NCI-H1930 (cell line): ENCODE results near the gene ARHGAP26.
A peak's percentile ranks its signal among the peaks of the same experiment; 100 is the strongest.

Source experiments
- DNase-seq, 2 experiments: peaks; one replicate each; lab custom pipeline; 2025; lab: John Stamatoyannopoulos, UW

ARHGAP26 gene

GRCh38 chr5:142748568-142749249 is 21.5 kb upstream of the ARHGAP26 start:
- peak; percentile 1 to 4 for DNase-seq

GRCh38 chr5:142749321-142749720 is 20.9 kb upstream of the ARHGAP26 start:
- DNase-seq = no peak

- no peak for DNase-seq
Observed at GRCh38 chr5:142753116-142753631, 17.0 kb upstream of the ARHGAP26 start.

GRCh38 chr5:142754031-142754430 is 16.1 kb upstream of the ARHGAP26 start:
- no peak for DNase-seq

- no peak for DNase-seq
Observed at GRCh38 chr5:142756576-142756975, 13.6 kb upstream of the ARHGAP26 start.

- DNase-seq = no peak
Observed at GRCh38 chr5:142757564-142757963, 12.6 kb upstream of the ARHGAP26 start.

GRCh38 chr5:142758062-142758795 is 11.9 kb upstream of the ARHGAP26 start:
- no peak for DNase-seq

GRCh38 chr5:142758796-142759145 is 11.4 kb upstream of the ARHGAP26 start:
- DNase-seq = no peak

GRCh38 chr5:142763701-142764100 is 6.5 kb upstream of the ARHGAP26 start:
- DNase-seq = no peak

- no peak for DNase-seq
Observed at GRCh38 chr5:142767178-142767577, 3.0 kb upstream of the ARHGAP26 start.

- DNase-seq = no peak
Observed at GRCh38 chr5:142767911-142768310, 2.3 kb upstream of the ARHGAP26 start.

- DNase-seq = no peak
Observed at GRCh38 chr5:142769251-142769792, 855 bp upstream of the ARHGAP26 start.

- DNase-seq = peak; percentile 39 to 47
Observed at GRCh38 chr5:142770650-142771609, 753 bp downstream of the ARHGAP26 start.

GRCh38 chr5:142771666-142772065 is 1.5 kb downstream of the ARHGAP26 start:
- DNase-seq = no peak

GRCh38 chr5:142772446-142773293 is 2.5 kb downstream of the ARHGAP26 start:
- DNase-seq = no peak

- DNase-seq = no peak
Observed at GRCh38 chr5:142777099-142777498, 6.9 kb downstream of the ARHGAP26 start.

- DNase-seq = no peak
Observed at GRCh38 chr5:142777850-142778249, 7.7 kb downstream of the ARHGAP26 start.

- DNase-seq = no peak
Observed at GRCh38 chr5:142779163-142779840, 9.1 kb downstream of the ARHGAP26 start.

GRCh38 chr5:142780871-142781270 is 10.7 kb downstream of the ARHGAP26 start:
- no peak for DNase-seq

GRCh38 chr5:142782976-142783530 is 12.9 kb downstream of the ARHGAP26 start:
- no peak for DNase-seq
